ENCODE measurements around the gene FGF22.
"Not testable (repeated sequence)": the region's sequence is repeated elsewhere in the genome, so short reads cannot be mapped to it uniquely, and the experiment has no call there.

FGF22 gene

DNA sequence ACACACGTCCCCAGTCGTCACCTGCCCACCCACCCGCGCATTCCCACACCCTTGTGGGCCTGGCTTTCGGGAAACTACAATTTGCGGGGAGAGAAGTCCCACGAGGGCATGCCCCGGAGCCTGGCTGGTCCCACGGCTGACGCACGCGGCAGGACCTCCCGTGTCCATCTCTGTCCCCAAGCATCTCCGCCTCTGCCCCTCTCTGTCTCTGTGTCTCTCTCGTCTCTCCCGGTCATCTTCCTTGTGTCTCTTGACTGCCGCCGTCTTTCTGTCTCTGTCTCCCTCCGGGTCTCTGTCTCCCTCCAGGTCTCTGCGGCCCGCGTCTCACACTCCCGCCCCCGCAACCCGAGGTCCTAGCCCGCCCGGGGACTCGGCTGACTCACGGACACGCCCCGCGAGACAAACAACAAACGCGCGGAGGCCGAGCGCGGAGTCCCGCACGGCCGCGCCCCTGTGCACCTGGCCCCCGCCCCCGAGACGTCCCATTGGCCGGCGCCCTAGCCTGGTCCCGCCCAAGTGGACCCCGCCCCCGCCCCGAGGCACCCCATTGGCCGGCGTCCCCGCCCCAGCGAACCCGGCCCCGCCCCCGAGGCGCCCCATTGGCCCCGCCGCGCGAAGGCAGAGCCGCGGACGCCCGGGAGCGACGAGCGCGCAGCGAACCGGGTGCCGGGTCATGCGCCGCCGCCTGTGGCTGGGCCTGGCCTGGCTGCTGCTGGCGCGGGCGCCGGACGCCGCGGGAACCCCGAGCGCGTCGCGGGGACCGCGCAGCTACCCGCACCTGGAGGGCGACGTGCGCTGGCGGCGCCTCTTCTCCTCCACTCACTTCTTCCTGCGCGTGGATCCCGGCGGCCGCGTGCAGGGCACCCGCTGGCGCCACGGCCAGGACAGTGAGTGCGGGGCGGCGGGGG is at the start of gene FGF22:
TSS of gene FGF22 (plus strand) at position 627 of the 908 bp plus-strand sequence. CDS start at position 674, 47 bp downstream.
- peak; percentile 77 for DNase-seq

GRCh38 chr19:590396-590745 is 49.3 kb upstream of the FGF22 start:
- DNase-seq = peak; percentile 34

GRCh38 chr19:590750-591098 is 49.0 kb upstream of the FGF22 start:
- no peak for DNase-seq

GRCh38 chr19:591099-591958 is 48.4 kb upstream of the FGF22 start:
- DNase-seq = peak; percentile 32

- no peak for DNase-seq
Observed at GRCh38 chr19:592101-592500, 47.6 kb upstream of the FGF22 start.

DNA sequence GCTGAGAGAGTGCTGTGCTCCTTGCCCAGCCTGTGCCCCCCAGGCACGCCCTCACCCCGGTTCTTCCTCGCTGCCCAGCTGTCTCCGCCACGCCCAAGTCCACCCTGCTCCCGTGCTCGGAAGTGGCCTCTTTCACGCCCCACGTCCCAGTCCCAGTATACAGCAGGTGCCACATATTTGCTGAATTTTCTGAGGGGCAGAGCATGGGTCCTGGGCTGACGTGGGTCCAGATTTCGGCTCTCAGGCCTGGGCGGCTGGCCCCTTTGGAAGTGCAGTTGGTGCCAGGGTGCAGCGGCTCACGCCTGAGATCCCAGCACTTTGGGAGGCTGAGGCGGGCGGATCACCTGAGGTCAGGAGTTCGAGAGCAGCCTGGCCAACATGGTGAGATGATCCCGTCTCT is 46.6 kb upstream of the FGF22 start:
- DNase-seq = no peak

DNA sequence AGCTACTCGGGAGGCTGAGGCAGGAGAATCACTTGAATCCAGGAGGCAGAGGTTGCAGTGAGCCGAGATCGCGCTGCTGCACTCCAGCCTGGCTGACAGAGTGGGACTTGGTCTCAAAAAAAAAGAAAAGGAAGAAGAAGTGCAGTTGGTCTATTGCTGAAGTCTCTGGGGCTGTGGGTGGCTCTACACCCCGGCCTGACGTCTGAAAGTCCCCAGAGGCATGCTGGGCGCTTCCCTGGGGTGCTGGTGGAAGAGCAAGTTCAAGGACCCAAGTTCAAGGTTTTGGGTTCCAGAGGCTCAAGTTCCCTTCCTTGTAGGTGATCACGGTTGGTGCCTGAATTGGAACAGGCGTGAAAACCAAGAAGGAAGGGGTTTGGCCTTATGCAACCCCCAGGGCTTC is 46.2 kb upstream of the FGF22 start:
- DNase-seq = no peak

- DNase-seq = no peak
Observed at GRCh38 chr19:594265-594870, 45.3 kb upstream of the FGF22 start.

GRCh38 chr19:595326-596262 is 44.1 kb upstream of the FGF22 start:
- DNase-seq = no peak

DNA sequence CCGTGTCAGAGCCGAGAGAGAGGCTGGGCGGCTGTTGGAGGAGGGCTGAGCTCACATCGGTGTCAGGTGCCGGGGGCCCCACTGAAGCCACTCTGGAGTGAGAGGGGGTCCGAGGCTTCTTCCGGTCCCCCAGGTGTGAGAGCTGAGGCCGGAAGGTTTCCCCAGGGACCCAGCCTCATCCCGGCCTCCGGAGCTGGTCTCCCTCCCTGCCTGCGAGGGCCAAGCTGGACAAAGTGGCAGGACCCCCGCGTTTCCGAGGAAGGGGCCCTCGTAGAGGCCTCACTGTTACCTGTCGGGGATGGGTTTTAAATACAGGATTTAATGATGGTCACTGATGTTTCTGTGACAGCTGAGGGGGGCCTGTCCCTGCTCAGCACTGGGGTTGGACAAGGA is 43.4 kb upstream of the FGF22 start:
- DNase-seq = no peak

DNA sequence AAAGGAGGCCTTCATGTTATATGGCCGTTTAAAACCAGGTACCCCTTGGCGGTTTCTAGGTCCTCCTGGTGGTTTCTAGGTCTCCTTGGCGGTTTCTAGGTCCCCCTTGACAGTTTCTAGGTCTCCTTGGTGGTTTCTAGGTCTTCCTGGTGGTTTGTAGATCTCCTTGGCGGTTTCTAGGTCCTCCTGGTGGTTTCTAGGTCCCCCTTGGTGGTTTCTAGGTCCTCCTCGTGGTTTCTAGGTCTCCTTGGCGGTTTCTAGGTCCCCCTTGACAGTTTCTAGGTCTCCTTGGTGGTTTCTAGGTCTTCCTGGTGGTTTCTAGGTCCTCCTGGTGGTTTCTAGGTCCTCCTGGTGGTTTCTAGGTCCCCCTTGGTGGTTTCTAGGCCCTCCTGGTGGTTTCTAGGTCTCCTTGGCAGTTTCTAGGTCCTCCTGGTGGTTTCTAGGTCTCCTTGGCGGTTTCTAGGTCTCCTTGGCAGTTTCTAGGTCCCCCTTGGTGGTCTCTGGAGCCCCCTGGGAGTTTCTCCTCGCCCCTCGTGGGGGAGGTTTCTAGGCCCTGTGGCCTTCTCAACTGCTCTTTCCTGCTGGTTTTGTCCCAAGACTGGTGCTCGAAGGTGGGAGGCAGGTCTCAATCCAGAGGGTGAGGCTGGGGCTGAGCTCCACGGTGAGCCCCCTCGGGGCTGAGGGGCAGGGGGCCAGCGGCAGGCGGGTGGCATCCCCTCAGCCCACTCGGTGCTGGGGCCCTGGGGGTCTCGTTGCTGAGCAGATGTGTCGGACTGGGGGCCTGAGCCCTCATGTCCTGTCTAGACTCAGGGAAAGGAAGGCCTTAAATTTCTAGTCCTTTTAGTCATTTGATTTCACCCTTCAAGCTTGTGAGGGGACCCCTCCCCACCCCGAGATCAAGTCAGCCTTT is 42.0 kb upstream of the FGF22 start:
- no peak for DNase-seq

- DNase-seq = no peak
Observed at GRCh38 chr19:601310-601709, 38.4 kb upstream of the FGF22 start.

GRCh38 chr19:601790-602189 is 37.9 kb upstream of the FGF22 start:
- no peak for DNase-seq

DNA sequence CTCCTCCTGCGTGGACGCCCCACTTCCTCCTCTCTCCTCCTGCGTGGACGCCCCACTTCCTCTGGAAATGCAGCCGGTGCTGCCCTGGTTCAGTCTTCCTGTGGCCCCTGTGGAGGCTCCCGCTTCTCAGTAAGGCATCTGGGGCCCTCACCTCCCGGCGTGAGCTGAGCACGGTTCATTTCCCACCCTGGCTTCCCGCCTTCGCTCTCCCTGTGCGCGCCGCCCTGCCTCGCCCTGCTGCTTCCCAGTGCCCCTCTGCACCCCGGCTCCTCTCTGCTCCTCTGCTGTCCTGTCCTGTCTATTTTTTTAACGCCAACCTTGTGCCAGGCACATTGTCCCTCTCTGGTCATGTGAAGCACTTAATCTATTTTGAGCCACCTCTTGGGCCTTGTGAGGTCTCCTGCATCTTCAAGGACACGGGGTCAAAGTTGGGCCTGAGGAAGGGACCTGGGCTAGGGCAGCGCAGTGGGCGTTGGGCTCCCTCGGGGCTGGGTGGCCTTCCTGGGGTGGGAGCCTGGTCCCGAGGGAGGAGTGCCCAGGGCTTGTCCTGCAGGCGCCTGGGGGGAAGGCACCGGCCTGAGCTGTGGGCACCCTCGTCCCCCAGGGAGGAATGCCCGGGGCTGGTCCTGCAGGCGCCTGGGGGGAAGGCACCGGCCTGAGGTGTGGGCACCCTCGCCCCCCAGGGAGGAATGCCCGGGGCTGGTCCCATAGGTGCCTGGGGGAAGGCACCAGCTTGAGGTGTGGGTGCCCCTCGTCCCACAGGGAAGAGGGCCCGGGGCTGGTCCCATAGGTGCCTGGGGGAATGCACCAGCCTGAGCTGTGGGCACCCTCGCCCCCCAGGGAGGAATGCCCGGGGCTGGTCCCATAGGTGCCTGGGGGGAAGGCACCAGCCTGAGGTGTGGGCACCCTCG is 37.0 kb upstream of the FGF22 start:
- DNase-seq = no peak

- not testable (repeated sequence) for DNase-seq
Observed at GRCh38 chr19:603302-603639, 36.4 kb upstream of the FGF22 start.

DNA sequence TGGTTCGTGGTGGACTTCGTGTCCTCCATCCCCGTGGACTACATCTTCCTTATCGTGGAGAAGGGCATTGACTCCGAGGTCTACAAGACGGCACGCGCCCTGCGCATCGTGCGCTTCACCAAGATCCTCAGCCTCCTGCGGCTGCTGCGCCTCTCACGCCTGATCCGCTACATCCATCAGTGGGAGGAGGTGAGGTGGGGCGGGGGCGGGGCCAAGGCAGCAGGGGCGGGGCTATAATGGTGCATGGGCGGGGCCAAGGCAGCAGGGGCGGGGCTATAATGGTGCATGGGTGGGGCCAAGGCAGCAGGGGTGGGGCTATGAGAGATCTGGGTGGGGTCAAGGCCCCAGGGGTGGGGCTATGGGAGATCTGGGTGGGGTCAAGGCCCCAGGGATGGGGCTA is 35.9 kb upstream of the FGF22 start:
- not testable (repeated sequence) for DNase-seq

DNA sequence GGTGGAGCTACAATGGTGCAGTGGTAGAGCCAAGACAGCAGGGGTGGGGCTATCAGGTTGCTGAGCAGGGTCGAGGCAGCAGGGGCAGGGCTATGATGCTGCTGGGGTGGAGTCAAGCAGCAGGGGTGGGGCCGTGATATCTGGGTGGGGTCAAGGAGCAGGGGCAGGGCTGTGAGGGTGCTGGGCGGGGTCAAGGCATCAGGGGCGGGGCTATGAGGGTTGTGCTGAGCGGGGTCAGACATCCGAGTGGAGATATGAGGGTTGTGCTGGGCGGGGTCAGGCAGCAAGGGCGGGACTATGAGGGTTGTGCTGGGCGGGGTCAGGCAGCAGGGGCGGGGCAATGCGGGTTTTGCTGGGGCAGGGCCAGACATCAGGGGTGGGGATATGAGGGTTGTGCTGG is 35.3 kb upstream of the FGF22 start:
- no peak for DNase-seq

DNA sequence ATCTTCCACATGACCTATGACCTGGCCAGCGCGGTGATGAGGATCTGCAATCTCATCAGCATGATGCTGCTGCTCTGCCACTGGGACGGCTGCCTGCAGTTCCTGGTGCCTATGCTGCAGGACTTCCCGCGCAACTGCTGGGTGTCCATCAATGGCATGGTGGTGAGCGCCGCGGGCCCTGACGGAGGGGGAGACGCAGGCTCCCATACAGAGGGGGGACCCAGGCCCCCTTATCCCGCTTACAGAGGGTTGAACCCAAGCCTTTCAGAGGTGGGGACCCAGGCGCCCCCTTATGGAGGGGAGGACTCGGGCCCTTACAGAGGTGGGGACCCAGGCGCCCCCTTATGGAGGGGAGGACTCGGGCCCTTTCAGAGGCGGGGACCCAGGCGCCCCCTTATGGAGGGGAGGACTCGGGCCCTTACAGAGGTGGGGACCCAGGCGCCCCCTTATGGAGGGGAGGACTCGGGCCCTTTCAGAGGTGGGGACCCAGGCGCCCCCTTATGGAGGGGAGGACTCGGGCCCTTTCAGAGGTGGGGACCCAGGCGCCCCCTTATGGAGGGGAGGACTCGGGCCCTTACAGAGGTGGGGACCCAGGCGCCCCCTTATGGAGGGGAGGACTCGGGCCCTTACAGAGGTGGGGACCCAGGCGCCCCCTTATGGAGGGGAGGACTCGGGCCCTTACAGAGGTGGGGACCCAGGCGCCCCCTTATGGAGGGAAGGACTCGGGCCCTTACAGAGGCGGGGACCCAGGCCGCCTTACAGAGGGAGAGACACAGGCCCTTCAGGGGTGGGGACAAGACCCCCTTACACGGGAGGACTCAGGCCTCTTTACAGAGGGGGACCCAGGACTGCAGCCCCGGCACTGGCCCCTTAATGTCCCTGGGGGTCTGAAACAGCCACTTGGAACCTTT is 34.4 kb upstream of the FGF22 start:
- not testable (repeated sequence) for DNase-seq

All from NCI-H226 (cell line).